Endothelial cell of umbilical vein (primary cell): Measurements from ENCODE around the gene MMRN1. TPM values are rescaled to one million over a fixed set of nuclear protein-coding genes. Genes with fewer than 3 reads are reported as not detected.

Source experiments
- BruUV-seq: library from RNA; stranded (reverse); fragments of 400-500 nt; replicated peaks from 2 replicates; lab custom pipeline; 2021; lab: Mats Ljungman, UMichigan
- CTCF ChIA-PET: fragments of 300-600, 350-600 bp; sonication (Branson Sonifier 250); formaldehyde crosslinking; loops from one replicate; lab custom pipeline; 2021; ENCODE audit warnings: antibody characterized with exemption, inconsistent platforms; lab: Charles Lee
- POLR2A ChIA-PET: fragments of 300-600, 350-600 bp; sonication (Branson Sonifier 250); formaldehyde crosslinking; loops from one replicate; lab custom pipeline; 2021; ENCODE audit warnings: antibody characterized with exemption, inconsistent platforms; lab: Charles Lee
- DNase-seq: peaks from one replicate; pipeline ENCODE4 v3.0.0-alpha.2; 2011; ENCODE audit warnings: low read depth, low spot score
- FAIRE-seq: peaks from 2 replicates; lab custom pipeline; 2011; peaks lifted over from hg19 to GRCh38; lab: Jason Lieb, UNC
- H2AFZ ChIP-seq: 2 replicates; pipeline ENCODE4 v1.6.0; 2012; ENCODE audit warnings: low read depth, low read length, control low read depth, inconsistent platforms
- H3K27ac ChIP-seq: 2 replicates; pipeline ENCODE4 v1.5.1; 2011; ENCODE audit warnings: low read depth, mild to moderate bottlenecking, control low read depth, low read length, moderate library complexity; ENCODE audit not compliant: insufficient read depth
- H3K27me3 ChIP-seq, 2 experiments: 2 replicates each; pipeline versions ENCODE4 v1.6.0 to v1.6.1; 2011; ENCODE audit warnings: low read length in 2 of 2, mixed read lengths in 1 of 2; ENCODE audit not compliant: control insufficient read depth in 2 of 2, insufficient read depth in 2 of 2
- H3K36me3 ChIP-seq, 2 experiments: 2 replicates in 1 of 2; 3 replicates in 1 of 2; pipeline ENCODE4 v1.5.1; 2011; ENCODE audit warnings: low read length in 2 of 2, mild to moderate bottlenecking in 1 of 2, moderate library complexity in 1 of 2; ENCODE audit not compliant: control insufficient read depth in 2 of 2, insufficient read depth in 2 of 2; ENCODE audit errors: extremely low read depth in 1 of 2
- H3K4me1 ChIP-seq: 3 replicates; pipeline ENCODE4 v1.5.1; 2011; ENCODE audit warnings: mild to moderate bottlenecking, low read length; ENCODE audit not compliant: control insufficient read depth, insufficient read depth; ENCODE audit errors: extremely low read depth
- H3K4me2 ChIP-seq: 2 replicates; pipeline ENCODE4 v1.6.1; 2011; ENCODE audit warnings: low read length, control low read depth, mixed read lengths; ENCODE audit not compliant: insufficient read depth
- H3K4me3 ChIP-seq, 3 experiments: fragments of 200-600 bp in 1 of 3; sonication (generic), shearing (Covaris generic) in 1 of 3; replicated peaks in 1 of 3; 2 replicates each; pipeline ENCODE4 v1.5.1; 2011 to 2016; ENCODE audit warnings: control low read depth in 3 of 3, low read length in 3 of 3, mild to moderate bottlenecking in 2 of 3, inconsistent platforms in 1 of 3, low read depth in 1 of 3, moderate library complexity in 1 of 3; ENCODE audit not compliant: insufficient read depth in 1 of 3
- H3K79me2 ChIP-seq: 2 replicates; pipeline ENCODE4 v1.6.0; 2012; ENCODE audit warnings: low read length, inconsistent platforms; ENCODE audit not compliant: control insufficient read depth, insufficient read depth
- H3K9ac ChIP-seq: replicated peaks from 2 replicates; pipeline ENCODE3; 2011; ENCODE audit warnings: low read length, control low read depth; ENCODE audit not compliant: insufficient read depth; ENCODE audit errors: extremely low read depth
- H3K9me1 ChIP-seq: replicated peaks from 3 replicates; pipeline ENCODE4 v1.6.0; 2011; ENCODE audit warnings: mild to moderate bottlenecking, low read length; ENCODE audit not compliant: control insufficient read depth, insufficient read depth; ENCODE audit errors: extremely low read depth
- H3K9me3 ChIP-seq: replicated peaks from 2 replicates; pipeline ENCODE4 v1.5.1; 2012; ENCODE audit warnings: low read length, inconsistent platforms; ENCODE audit not compliant: control insufficient read depth, insufficient read depth
- H4K20me1 ChIP-seq: replicated peaks from 2 replicates; pipeline ENCODE3; 2011; ENCODE audit warnings: mild to moderate bottlenecking, low read length; ENCODE audit not compliant: control insufficient read depth, insufficient read depth; ENCODE audit errors: extremely low read depth
- EZH2 ChIP-seq: IDR thresholded peaks from 2 replicates; pipeline ENCODE4 v1.6.1; 2012; ENCODE audit warnings: borderline replicate concordance, low read depth, mild to moderate bottlenecking, moderate library complexity, low read length, inconsistent platforms; ENCODE audit not compliant: severe bottlenecking
- FOS ChIP-seq: IDR thresholded peaks from 2 replicates; pipeline ENCODE4 v1.6.1; 2011; ENCODE audit warnings: mild to moderate bottlenecking, low read length, moderate library complexity, borderline replicate concordance; ENCODE audit not compliant: insufficient read depth
- GATA2 ChIP-seq: IDR thresholded peaks from 2 replicates; pipeline ENCODE4 v1.7.0; 2011; ENCODE audit warnings: low read depth, mild to moderate bottlenecking, moderate library complexity, mixed read lengths, low read length; ENCODE audit not compliant: insufficient read length, insufficient read depth
- JUN ChIP-seq: IDR thresholded peaks from 2 replicates; pipeline ENCODE4 v1.6.1; 2011; ENCODE audit warnings: borderline replicate concordance, low read depth; ENCODE audit not compliant: insufficient read length, insufficient read depth
- POLR2A ChIP-seq: IDR thresholded peaks from 2 replicates; pipeline ENCODE4 v1.6.1; 2012; ENCODE audit warnings: low read depth, mild to moderate bottlenecking, control low read depth, low read length
- dilution Hi-C: fragments of 300-500 bp; cut with MboI; formaldehyde crosslinking; loops from one replicate; pipeline ENCODE4 v1.15.0; 2019; ENCODE audit warnings: low sequenced_read_pairs; ENCODE audit not compliant: extremely low pct_ligation_motif_present
- intact Hi-C: fragments of 100-400 bp; cut with micrococcal nuclease; formaldehyde crosslinking; loops from one replicate; pipeline ENCODE4 v1.10.0; 2022
- polyA plus RNA-seq, 4 experiments: library from polyadenylated mRNA; depleted of rRNA in 3 of 4; stranded (reverse) in 3 of 4; unstranded in 1 of 4; fragments of >200 nt; gene quantifications; 2 replicates each; pipeline versions ENCODE4 v1.2.1 to v1.2.3, GENCODE V29; 2011 to 2012; ENCODE audit warnings: missing spikeins in 1 of 4
- total RNA-seq: library from RNA; stranded (reverse); gene quantifications from 2 replicates; pipeline ENCODE4 v1.2.3, GENCODE V29; 2021
- TF ChIP-seq, protein P1 (sequence below): IDR thresholded peaks from 2 replicates; pipeline ENCODE4 v1.6.1; 2011; ENCODE audit not compliant: insufficient read depth, insufficient read length
- TF ChIP-seq, protein P2 (sequence below), 2 donors: IDR thresholded peaks; 1 replicate in 1 of 2; 2 replicates in 1 of 2; pipeline ENCODE4 v1.5.1; 2011; ENCODE audit warnings: low read length in 2 of 2, mild to moderate bottlenecking in 2 of 2, moderate library complexity in 2 of 2, control low read depth in 1 of 2, inconsistent platforms in 1 of 2, low read depth in 1 of 2; ENCODE audit not compliant: insufficient read depth in 1 of 2; ENCODE audit errors: extremely low read depth in 1 of 2

MMRN1 gene
- total and polyA plus RNA-seq, 2 donors (not counting 3 experiments of a cell fraction or from before 2014, with no cell fraction given): 143 to 414 TPM

DNA sequence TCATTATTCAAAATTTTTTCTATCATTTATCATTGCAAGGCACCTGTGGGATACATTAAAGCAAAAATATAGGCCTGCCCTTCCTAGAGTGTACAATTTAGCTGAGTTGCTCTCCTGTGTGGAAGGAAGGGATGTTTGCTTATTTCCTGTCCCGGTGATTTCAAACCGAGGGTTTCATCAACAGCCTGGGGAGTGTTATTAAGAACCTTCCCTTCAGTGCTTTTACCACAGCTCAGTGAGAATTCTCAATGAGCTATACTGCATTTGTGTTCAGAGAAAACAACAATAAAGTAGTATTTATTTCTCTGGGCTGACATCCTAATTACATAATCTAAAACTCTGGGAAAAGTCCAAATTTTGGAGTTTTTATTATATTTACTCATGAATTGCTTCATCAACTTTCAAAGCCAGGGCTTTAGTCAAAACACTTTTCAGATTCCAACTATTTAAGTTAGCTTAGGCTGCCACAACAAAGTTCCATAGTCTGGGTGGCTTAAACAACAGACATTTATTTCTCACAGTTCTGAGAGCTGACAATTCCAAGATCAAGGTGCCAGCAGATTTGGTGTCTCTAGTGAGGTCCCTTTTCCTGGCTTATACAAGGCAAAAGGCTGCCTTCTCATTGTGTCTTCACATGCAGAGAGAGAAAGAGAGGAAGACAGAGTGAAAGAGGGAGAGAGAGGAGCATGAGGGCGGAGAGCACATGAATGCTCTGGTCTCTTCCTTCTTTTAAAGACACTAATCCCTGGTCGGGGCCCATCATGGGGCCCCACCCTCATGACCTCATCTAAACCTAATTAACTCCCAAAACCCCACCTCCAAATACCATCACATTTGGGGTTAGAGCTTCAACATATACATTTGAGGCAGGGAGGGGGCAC is 62.6 kb downstream of the MMRN1 start:
- BruUV-seq: no TSS peak
- no peak overlapping the region for H2AFZ ChIP-seq
- no peaks in the 10 kb centered on the region for H3K27me3 ChIP-seq
- H3K36me3 ChIP-seq: peaks cover 11 to 16% of the 10 kb centered on the region in 2 experiments
- no peaks in the 10 kb centered on the region for H3K9me1 ChIP-seq
- H3K79me2 ChIP-seq: no peaks in the 10 kb centered on the region
- no peak overlapping the region for H3K4me2 ChIP-seq
- H4K20me1 ChIP-seq: peaks cover 4% of the 10 kb centered on the region
- dilution Hi-C loops: no loop called here
- intact Hi-C loops: loop anchor here (5.0 kb wide), 1 partner anchor 335 kb away; no protein-coding TSS in a partner anchor
- ChIA-PET CTCF (interaction anchor here (1.4 kb wide), 1 partner anchor 10 kb away, joined by 5 read pairs; no protein-coding TSS in a partner anchor), POLR2A (no interaction called here)
- FAIRE-seq: no peak
- no peak overlapping the region for H3K4me3 ChIP-seq
- no peak for DNase-seq
- no peak for TF ChIP-seq JUN
- no peak for TF ChIP-seq EZH2
- TF ChIP-seq FOS: no peak
- no peak for TF ChIP-seq POLR2A
- TF ChIP-seq, protein P1, sequence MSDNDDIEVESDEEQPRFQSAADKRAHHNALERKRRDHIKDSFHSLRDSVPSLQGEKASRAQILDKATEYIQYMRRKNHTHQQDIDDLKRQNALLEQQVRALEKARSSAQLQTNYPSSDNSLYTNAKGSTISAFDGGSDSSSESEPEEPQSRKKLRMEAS: no peak
- TF ChIP-seq GATA2: no peak
- TF ChIP-seq, protein P2, sequence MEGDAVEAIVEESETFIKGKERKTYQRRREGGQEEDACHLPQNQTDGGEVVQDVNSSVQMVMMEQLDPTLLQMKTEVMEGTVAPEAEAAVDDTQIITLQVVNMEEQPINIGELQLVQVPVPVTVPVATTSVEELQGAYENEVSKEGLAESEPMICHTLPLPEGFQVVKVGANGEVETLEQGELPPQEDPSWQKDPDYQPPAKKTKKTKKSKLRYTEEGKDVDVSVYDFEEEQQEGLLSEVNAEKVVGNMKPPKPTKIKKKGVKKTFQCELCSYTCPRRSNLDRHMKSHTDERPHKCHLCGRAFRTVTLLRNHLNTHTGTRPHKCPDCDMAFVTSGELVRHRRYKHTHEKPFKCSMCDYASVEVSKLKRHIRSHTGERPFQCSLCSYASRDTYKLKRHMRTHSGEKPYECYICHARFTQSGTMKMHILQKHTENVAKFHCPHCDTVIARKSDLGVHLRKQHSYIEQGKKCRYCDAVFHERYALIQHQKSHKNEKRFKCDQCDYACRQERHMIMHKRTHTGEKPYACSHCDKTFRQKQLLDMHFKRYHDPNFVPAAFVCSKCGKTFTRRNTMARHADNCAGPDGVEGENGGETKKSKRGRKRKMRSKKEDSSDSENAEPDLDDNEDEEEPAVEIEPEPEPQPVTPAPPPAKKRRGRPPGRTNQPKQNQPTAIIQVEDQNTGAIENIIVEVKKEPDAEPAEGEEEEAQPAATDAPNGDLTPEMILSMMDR (IDR thresholded peaks at IDR 0.05; ENCODE audit: extremely low read depth in 1 of 2, insufficient read depth in 1 of 2, low read depth in 1 of 2, low read length in 2 of 2): no peak
- H3K4me1 ChIP-seq: no peaks in the 10 kb centered on the region
- no peak overlapping the region for H3K9ac ChIP-seq
- no peak overlapping the region for H3K27ac ChIP-seq
- no peaks in the 10 kb centered on the region for H3K9me3 ChIP-seq
